ENCODE data around the gene DGKG. TPM values are rescaled to one million over a fixed set of nuclear protein-coding genes. Genes with fewer than 3 reads are reported as not detected.

Gene DGKG
- total RNA-seq, 1 donor from 2014 or later, result 0.04 TPM

- Mint-ChIP-seq H3K4me3 (no peak overlapping the region), H3K27me3 (ENCODE audit: low read depth) (peaks cover 48% of the 10 kb centered on the region), H3K27ac (no peak overlapping the region), H3K9me3 (no peaks in the 10 kb centered on the region), H3K36me3 (no peaks in the 10 kb centered on the region), H3K4me1 (peaks cover 4% of the 10 kb centered on the region)
- DNase-seq (ENCODE audit: low spot score in 2 of 2, unreplicated experiment in 2 of 2), result no peak
- TF ChIP-seq CTCF (IDR thresholded peaks at IDR 0.05; ENCODE audit: unreplicated experiment), result no peak
These were observed 78.9 kb downstream of the DGKG start for GRCh38 chr3:186283096-186283495.

- H3K27me3 Mint-ChIP-seq (ENCODE audit: low read depth), result peaks cover 57% of the 10 kb centered on the region
- peaks cover 4% of the 10 kb centered on the region for H3K4me1 Mint-ChIP-seq
- no peak overlapping the region for H3K27ac Mint-ChIP-seq
- DNase-seq (ENCODE audit: low spot score in 2 of 2, unreplicated experiment in 2 of 2), result no peak
- no peaks in the 10 kb centered on the region for H3K9me3 Mint-ChIP-seq
- H3K4me3 Mint-ChIP-seq, result no peak overlapping the region
- H3K36me3 Mint-ChIP-seq, result no peaks in the 10 kb centered on the region
- TF ChIP-seq CTCF (IDR thresholded peaks at IDR 0.05; ENCODE audit: unreplicated experiment), result no peak
These were observed 80.9 kb downstream of the DGKG start for GRCh38 chr3:186281176-186281575.

- no peak overlapping the region for H3K27ac Mint-ChIP-seq
- H3K9me3 Mint-ChIP-seq, result no peaks in the 10 kb centered on the region
- no peak overlapping the region for H3K4me3 Mint-ChIP-seq
- H3K36me3 Mint-ChIP-seq, result no peaks in the 10 kb centered on the region
- no peak for DNase-seq (ENCODE audit: low spot score in 2 of 2, unreplicated experiment in 2 of 2)
- peaks cover 58% of the 10 kb centered on the region for H3K27me3 Mint-ChIP-seq (ENCODE audit: low read depth)
- no peak for TF ChIP-seq CTCF (IDR thresholded peaks at IDR 0.05; ENCODE audit: unreplicated experiment)
- H3K4me1 Mint-ChIP-seq, result peaks cover 4% of the 10 kb centered on the region
These were observed 81.3 kb downstream of the DGKG start for GRCh38 chr3:186280737-186281136.

- H3K9me3 Mint-ChIP-seq, result no peaks in the 10 kb centered on the region
- H3K36me3 Mint-ChIP-seq, result no peaks in the 10 kb centered on the region
- H3K27ac Mint-ChIP-seq, result no peak overlapping the region
- peaks cover 4% of the 10 kb centered on the region for H3K4me1 Mint-ChIP-seq
- peaks cover 52% of the 10 kb centered on the region for H3K27me3 Mint-ChIP-seq (ENCODE audit: low read depth)
- DNase-seq (ENCODE audit: low spot score in 2 of 2, unreplicated experiment in 2 of 2), result no peak
- H3K4me3 Mint-ChIP-seq, result no peak overlapping the region
- no peak for TF ChIP-seq CTCF (IDR thresholded peaks at IDR 0.05; ENCODE audit: unreplicated experiment)
These were observed 84.6 kb downstream of the DGKG start for GRCh38 chr3:186277268-186277909.

GRCh38 chr3:186275436-186275835 is 86.6 kb downstream of the DGKG start:
- no peak for DNase-seq (ENCODE audit: low spot score in 2 of 2, unreplicated experiment in 2 of 2)
- Mint-ChIP-seq H3K36me3 (no peaks in the 10 kb centered on the region), H3K27ac (no peak overlapping the region), H3K4me3 (no peak overlapping the region), H3K4me1 (no peaks in the 10 kb centered on the region), H3K9me3 (no peaks in the 10 kb centered on the region), H3K27me3 (ENCODE audit: low read depth) (peaks cover 50% of the 10 kb centered on the region)
- TF ChIP-seq CTCF (IDR thresholded peaks at IDR 0.05; ENCODE audit: unreplicated experiment), result no peak

GRCh38 chr3:186273586-186273985 is 88.4 kb downstream of the DGKG start:
- H3K4me1 Mint-ChIP-seq, result no peaks in the 10 kb centered on the region
- TF ChIP-seq CTCF (IDR thresholded peaks at IDR 0.05; ENCODE audit: unreplicated experiment), result no peak
- H3K9me3 Mint-ChIP-seq, result no peaks in the 10 kb centered on the region
- no peak overlapping the region for H3K4me3 Mint-ChIP-seq
- no peak overlapping the region for H3K27ac Mint-ChIP-seq
- H3K36me3 Mint-ChIP-seq, result no peaks in the 10 kb centered on the region
- peaks cover 35% of the 10 kb centered on the region for H3K27me3 Mint-ChIP-seq (ENCODE audit: low read depth)
- no peak for DNase-seq (ENCODE audit: low spot score in 2 of 2, unreplicated experiment in 2 of 2)
